Spleen (tissue), 11 donors: ENCODE results near the gene SMIM33. TPM values are rescaled to one million over a fixed set of nuclear protein-coding genes. Genes with fewer than 3 reads are reported as not detected.
"Not testable (repeated sequence)": the region's sequence is repeated elsewhere in the genome, so short reads cannot be mapped to it uniquely, and the experiment has no call there.

Experiments used
- DNase-seq: peaks from one replicate; pipeline ENCODE4 v3.0.0-alpha.2; 2020
- H3K27ac ChIP-seq, 8 donors: fragments of 200-600 bp; sonication (generic) in 7 of 8; 1 replicate in 4 of 8; 2 replicates in 4 of 8; pipeline versions ENCODE4 v1.5.0 to v1.8.0; 2016 to 2021; ENCODE audit warnings: inconsistent platforms in 4 of 8, mild to moderate bottlenecking in 4 of 8, moderate library complexity in 1 of 8
- H3K27me3 ChIP-seq, 7 donors: fragments of 200-600 bp; sonication (generic) in 6 of 7; replicated peaks in 1 of 7; 1 replicate in 4 of 7; 2 replicates in 3 of 7; pipeline versions ENCODE4 v1.5.0 to v1.8.0; 2016 to 2021; ENCODE audit warnings: inconsistent platforms in 3 of 7, mild to moderate bottlenecking in 1 of 7
- H3K36me3 ChIP-seq, 6 donors: fragments of 200-600 bp; sonication (generic) in 5 of 6; 1 replicate in 4 of 6; 2 replicates in 2 of 6; pipeline versions ENCODE4 v1.5.0 to v1.8.0; 2016 to 2021; ENCODE audit warnings: inconsistent platforms in 2 of 6
- H3K4me1 ChIP-seq, 6 donors: fragments of 200-600 bp; sonication (generic) in 5 of 6; 1 replicate in 3 of 6; 2 replicates in 3 of 6; pipeline versions ENCODE4 v1.5.0 to v1.8.0; 2016 to 2021; ENCODE audit warnings: inconsistent platforms in 3 of 6
- H3K4me3 ChIP-seq, 8 donors: fragments of 200-600 bp; sonication (generic) in 7 of 8; 1 replicate in 4 of 8; 2 replicates in 4 of 8; pipeline versions ENCODE4 v1.5.0 to v1.8.0; 2016 to 2021; ENCODE audit warnings: inconsistent platforms in 4 of 8, mild to moderate bottlenecking in 4 of 8, moderate library complexity in 2 of 8
- H3K9me3 ChIP-seq, 8 donors: fragments of 200-600 bp; sonication (generic) in 7 of 8; 1 replicate in 4 of 8; 2 replicates in 4 of 8; pipeline versions ENCODE4 v1.5.0 to v1.8.0; 2016 to 2021; ENCODE audit warnings: inconsistent platforms in 4 of 8
- POLR2A ChIP-seq, 3 donors: fragments of 450-650 bp; IDR thresholded peaks; one replicate each; pipeline ENCODE4 v1.5.1; 2017; ENCODE audit warnings: antibody characterized with exemption in 3 of 3, mild to moderate bottlenecking in 1 of 3
- POLR2AphosphoS5 ChIP-seq, 3 donors: sonication (generic); formaldehyde crosslinking; IDR thresholded peaks; one replicate each; pipeline ENCODE4 v1.5.1; 2017; ENCODE audit warnings: antibody characterized with exemption in 3 of 3
- WGBS, 5 donors: extraction: QIAGEN DNeasy Blood & Tissue Kit in 3 of 5; methylation state at CpG; one replicate each; pipeline versions ENCODE4 v1.1.5 to v1.1.7; 2013 to 2018; 5-methylcytosine and 5-hydroxymethylcytosine counted together
- intact Hi-C: fragments of 100-400 bp; cut with DNase I; formaldehyde crosslinking; loops from one replicate; pipeline ENCODE4 v1.15.0; 2023; ENCODE audit warnings: low total_unique reads
- polyA plus RNA-seq, 3 donors: library from polyadenylated mRNA; stranded (reverse); fragments of 200-250 nt; gene quantifications; one replicate each; pipeline ENCODE4 v1.2.1, GENCODE V29; 2013
- total RNA-seq, 7 donors: library from RNA; depleted of rRNA in 3 of 7; stranded (reverse); fragments of >200 nt in 3 of 7; fragmentation: NEBNext Ultra II Directional in 4 of 7; extraction: Animal tissue kit (Norgen Biotek cat#: 25700) in 4 of 7; gene quantifications; one replicate each; pipeline versions ENCODE4 v1.1.0 to v1.2.1, GENCODE V29; 2016 to 2021
- TF ChIP-seq, protein P1 (sequence below), 11 experiments: fragments of 200-600 bp in 7 of 11; fragments of 450-650 bp in 4 of 11; sonication (generic) in 4 of 11; IDR thresholded peaks in 8 of 11; conservative IDR thresholded peaks in 3 of 11; 1 replicate in 7 of 11; 2 replicates in 4 of 11; pipeline versions ENCODE4 v1.4.0 to v1.8.0; 2016 to 2021; ENCODE audit warnings: antibody characterized with exemption in 11 of 11, inconsistent platforms in 4 of 11, mild to moderate bottlenecking in 1 of 11
- donor health status: healthy with polysubstance abuse.
- donor health status: DM: no; HTN: no; CAD: no; lungs with moderate emphysema.
- donor health status: DM: no; HTN: no; CAD: no.
- donor health status: Bipolar disorder and iron deficiency.
- donor health status: healthy.
- donor health status: DM: no; HTN: no; CAD: no.
- donor health status: DM: yes; HTN: yes; CAD: no.

SMIM33 gene
- total and polyA plus RNA-seq, 10 donors, result 0.03 to 0.24 TPM; not detected in 8

DNA sequence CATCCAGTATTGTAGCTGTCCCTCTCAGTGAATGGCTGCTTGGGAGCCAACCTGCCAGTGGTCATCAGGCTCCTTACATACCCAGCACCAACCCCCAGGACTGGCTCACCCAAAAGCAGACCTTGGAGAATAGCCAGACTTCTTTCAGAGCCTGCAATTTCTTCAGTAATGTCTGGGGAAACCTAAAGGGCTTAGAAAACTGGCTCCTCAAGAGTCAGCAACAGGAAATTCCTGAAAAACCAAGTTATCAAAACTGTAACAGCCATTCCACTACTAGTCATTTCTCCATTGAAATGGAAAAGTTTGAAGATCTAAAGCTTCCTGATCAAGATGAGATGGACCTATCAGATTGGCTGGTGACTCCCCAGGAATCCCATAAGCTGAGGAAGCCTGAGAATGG is 24.0 kb downstream of the SMIM33 start:
- TF ChIP-seq, protein P1, sequence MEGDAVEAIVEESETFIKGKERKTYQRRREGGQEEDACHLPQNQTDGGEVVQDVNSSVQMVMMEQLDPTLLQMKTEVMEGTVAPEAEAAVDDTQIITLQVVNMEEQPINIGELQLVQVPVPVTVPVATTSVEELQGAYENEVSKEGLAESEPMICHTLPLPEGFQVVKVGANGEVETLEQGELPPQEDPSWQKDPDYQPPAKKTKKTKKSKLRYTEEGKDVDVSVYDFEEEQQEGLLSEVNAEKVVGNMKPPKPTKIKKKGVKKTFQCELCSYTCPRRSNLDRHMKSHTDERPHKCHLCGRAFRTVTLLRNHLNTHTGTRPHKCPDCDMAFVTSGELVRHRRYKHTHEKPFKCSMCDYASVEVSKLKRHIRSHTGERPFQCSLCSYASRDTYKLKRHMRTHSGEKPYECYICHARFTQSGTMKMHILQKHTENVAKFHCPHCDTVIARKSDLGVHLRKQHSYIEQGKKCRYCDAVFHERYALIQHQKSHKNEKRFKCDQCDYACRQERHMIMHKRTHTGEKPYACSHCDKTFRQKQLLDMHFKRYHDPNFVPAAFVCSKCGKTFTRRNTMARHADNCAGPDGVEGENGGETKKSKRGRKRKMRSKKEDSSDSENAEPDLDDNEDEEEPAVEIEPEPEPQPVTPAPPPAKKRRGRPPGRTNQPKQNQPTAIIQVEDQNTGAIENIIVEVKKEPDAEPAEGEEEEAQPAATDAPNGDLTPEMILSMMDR (IDR thresholded peaks at IDR 0.05 in 8 of 11, conservative IDR thresholded peaks at IDR 0.05 in 3 of 11), result no peak
- Histone ChIP-seq H3K9me3 (no peaks in the 10 kb centered on the region), H3K4me1 (peaks cover 0 to 23% (median 5%) of the 10 kb centered on the region in 6 donors), H3K27ac (no peak overlapping the region), H3K4me3 (no peak overlapping the region), H3K36me3 (no peaks in the 10 kb centered on the region), H3K27me3 (no peaks in the 10 kb centered on the region)
- intact Hi-C loops, result no loop called here
- no peak for DNase-seq

DNA sequence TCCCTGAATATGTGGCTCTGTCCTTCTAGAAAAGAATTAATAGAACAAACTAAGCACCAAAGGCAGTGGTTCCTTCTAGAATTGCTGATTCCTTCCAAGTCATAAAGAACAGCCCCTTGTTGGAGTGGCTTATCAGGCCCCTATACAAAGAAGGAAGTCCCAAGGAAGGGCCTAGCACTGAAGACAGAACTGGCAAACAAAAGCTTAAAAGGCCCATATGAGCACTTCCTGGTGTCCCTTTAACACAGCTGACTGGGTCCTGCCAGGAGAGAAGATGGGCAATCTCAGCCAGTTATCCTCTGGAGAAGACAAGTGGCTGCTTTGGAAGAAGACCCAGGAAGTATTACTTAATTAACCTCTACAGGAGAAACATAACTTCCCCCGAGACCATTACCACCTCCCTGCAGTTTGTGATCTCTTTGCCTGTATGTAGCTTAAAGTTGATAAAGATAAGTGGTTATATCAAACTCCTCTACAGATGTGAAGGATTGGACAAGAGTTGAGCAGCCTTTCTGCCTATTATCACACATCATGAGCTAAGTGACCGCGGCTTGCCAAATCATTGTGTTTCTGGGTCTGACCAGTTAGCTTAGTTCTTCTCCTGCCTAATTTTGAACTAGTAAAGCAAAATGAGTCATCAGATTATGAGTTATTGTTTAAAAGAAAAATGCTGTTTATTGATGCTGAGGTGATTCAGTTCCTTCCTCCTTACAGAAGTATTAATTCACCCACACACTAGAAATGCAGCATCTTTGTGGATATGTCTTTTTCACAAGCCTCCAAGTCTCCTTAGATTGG is 25.0 kb downstream of the SMIM33 start:
- no peaks in the 10 kb centered on the region for H3K27me3 ChIP-seq
- no peaks in the 10 kb centered on the region for H3K9me3 ChIP-seq
- intact Hi-C loops, result no loop called here
- H3K4me1 ChIP-seq, result peaks cover 0 to 23% (median 5%) of the 10 kb centered on the region in 6 donors
- no peak overlapping the region for H3K4me3 ChIP-seq
- WGBS, 5 donors, result 76 to 97% (median 88%) methylated on average over 3 of the region's 3 CpGs
- H3K36me3 ChIP-seq, result no peaks in the 10 kb centered on the region
- TF ChIP-seq, protein P1 (IDR thresholded peaks at IDR 0.05 in 8 of 11, conservative IDR thresholded peaks at IDR 0.05 in 3 of 11), result no peak
- TF ChIP-seq POLR2AphosphoS5 (IDR thresholded peaks at IDR 0.05) (no peak), POLR2A (IDR thresholded peaks at IDR 0.05) (no peak)
- H3K27ac ChIP-seq, result no peak overlapping the region
- DNase-seq, result no peak

- H3K36me3 ChIP-seq, result no peaks in the 10 kb centered on the region
- TF ChIP-seq, protein P1 (IDR thresholded peaks at IDR 0.05 in 8 of 11, conservative IDR thresholded peaks at IDR 0.05 in 3 of 11), result no peak
- WGBS, 5 donors, result 71 to 85% (median 78%) methylated on average over 4 of the region's 4 CpGs
- H3K4me1 ChIP-seq, result peaks cover 0 to under 1% (median 0%) of the 10 kb centered on the region in 6 donors
- peaks cover 0 to 12% (median 0%) of the 10 kb centered on the region in 8 donors for H3K9me3 ChIP-seq
- peak; percentile 10 for DNase-seq
- H3K27me3 ChIP-seq, result no peaks in the 10 kb centered on the region
- no peak overlapping the region for H3K4me3 ChIP-seq
- no peak overlapping the region for H3K27ac ChIP-seq
- intact Hi-C loops, result no loop called here
Measured at GRCh38 chr5:139501381-139501780, 30.6 kb downstream of the SMIM33 start.

- peaks cover 0 to 12% (median 0%) of the 10 kb centered on the region in 8 donors for H3K9me3 ChIP-seq
- intact Hi-C loops, H3K4me1 ChIP-seq, H3K4me3 ChIP-seq, H3K27me3 ChIP-seq, H3K36me3 ChIP-seq, H3K27ac ChIP-seq: not testable (repeated sequence)
- peak; percentile 5 for DNase-seq
- WGBS, 5 donors, result 87 to 90% (median 89%) methylated on average over 15 of the region's 15 CpGs
Measured at GRCh38 chr5:139503036-139503817, 32.4 kb downstream of the SMIM33 start.

DNA sequence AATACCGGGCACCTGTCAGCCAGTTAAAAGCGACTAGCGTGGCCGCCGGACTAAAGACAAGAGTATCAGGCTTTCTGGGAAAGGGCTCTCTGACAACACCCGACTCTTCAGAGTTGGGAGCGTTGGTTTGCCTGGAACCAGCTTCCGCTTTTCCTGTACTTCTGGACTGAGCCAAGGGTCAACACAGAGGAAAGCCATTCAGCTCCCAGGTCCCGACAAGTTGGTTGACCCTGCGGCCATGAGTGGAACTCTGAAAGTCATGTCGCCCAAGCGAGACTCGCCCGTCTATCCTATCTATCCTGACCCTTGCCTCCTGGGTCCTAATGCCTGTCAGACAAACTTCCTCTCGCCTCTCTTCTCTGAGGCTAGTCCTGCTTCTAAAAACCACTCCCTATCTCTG is 33.1 kb downstream of the SMIM33 start:
- peaks cover 0 to 12% (median 0%) of the 10 kb centered on the region in 8 donors for H3K9me3 ChIP-seq
- H3K4me3 ChIP-seq, H3K27me3 ChIP-seq, H3K4me1 ChIP-seq, intact Hi-C loops, H3K27ac ChIP-seq, H3K36me3 ChIP-seq: not testable (repeated sequence)
- DNase-seq, result peak; percentile 60
- 79 to 89% (median 84%) methylated on average over 15 of the region's 15 CpGs for WGBS, 5 donors

DNA sequence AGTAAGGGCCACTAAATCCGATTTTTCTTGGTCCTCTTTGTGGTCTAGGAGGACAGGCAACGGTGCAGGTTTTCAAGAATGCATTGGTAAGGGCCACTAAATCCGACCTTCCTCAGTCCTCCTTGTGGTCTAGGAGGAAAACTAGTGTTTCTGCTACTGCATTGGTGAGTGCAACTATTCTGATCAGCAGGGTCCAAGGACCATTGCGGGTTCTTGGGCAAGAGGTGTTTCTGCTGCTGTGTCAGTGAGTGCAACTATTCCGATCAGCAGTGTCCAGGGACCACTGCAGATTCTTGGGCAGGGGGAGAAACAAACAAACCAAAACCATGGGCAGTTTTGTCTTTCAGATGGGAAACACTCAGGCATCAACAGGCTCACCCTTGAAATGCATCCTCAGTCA is 33.9 kb downstream of the SMIM33 start:
- intact Hi-C loops, H3K27me3 ChIP-seq, H3K4me1 ChIP-seq, H3K36me3 ChIP-seq, H3K4me3 ChIP-seq, H3K27ac ChIP-seq: not testable (repeated sequence)
- peaks cover 0 to 12% (median 0%) of the 10 kb centered on the region in 8 donors for H3K9me3 ChIP-seq
- peak; percentile 9 for DNase-seq
- WGBS, 5 donors, result 78 to 95% (median 91%) methylated on average over 5 of the region's 5 CpGs
